Measurements from ENCODE around the gene ROCK1. TPM values are rescaled to one million over a fixed set of nuclear protein-coding genes. Genes with fewer than 3 reads are reported as not detected.
A peak's percentile ranks its signal among the peaks of the same experiment; 100 is the strongest.

Gene ROCK1
- total RNA-seq, 2 experiments from 2014 or later, result 45.6 to 49.4 TPM

GRCh38 chr18:20997371-20997770, 114.2 kb downstream of the ROCK1 start:
- Mint-ChIP-seq H3K36me3 (ENCODE audit: low read depth) (peaks cover 35% of the 10 kb centered on the region), H3K4me3 (no peak overlapping the region), H3K4me1 (ENCODE audit: low read depth) (peaks cover 19% of the 10 kb centered on the region), H3K9me3 (no peaks in the 10 kb centered on the region), H3K27ac (peak overlapping the region; percentile 51), H3K27me3 (no peaks in the 10 kb centered on the region)
- no peak for TF ChIP-seq CTCF (IDR thresholded peaks at IDR 0.05)
- DNase-seq, result no peak
- intact Hi-C loops (cut with micrococcal nuclease), result loop anchor here (10.0 kb wide), 1 partner anchor 107 kb away; no protein-coding TSS in a partner anchor
- ATAC-seq, result no peak
- CTCF ChIA-PET, result no interaction called here
- POLR2A ChIA-PET, result no interaction called here

GRCh38 chr18:20996418-20996817, 115.2 kb downstream of the ROCK1 start:
- Mint-ChIP-seq H3K27ac (no peak overlapping the region), H3K36me3 (ENCODE audit: low read depth) (peaks cover 34% of the 10 kb centered on the region), H3K27me3 (no peaks in the 10 kb centered on the region), H3K4me1 (ENCODE audit: low read depth) (peaks cover 19% of the 10 kb centered on the region), H3K9me3 (no peaks in the 10 kb centered on the region), H3K4me3 (no peak overlapping the region)
- DNase-seq (no peak), ATAC-seq (no peak)
- CTCF ChIA-PET, result no interaction called here
- POLR2A ChIA-PET, result no interaction called here
- intact Hi-C loops (cut with micrococcal nuclease), result loop anchor here (10.0 kb wide), 1 partner anchor 108 kb away; no protein-coding TSS in a partner anchor
- no peak for TF ChIP-seq CTCF (IDR thresholded peaks at IDR 0.05)

GRCh38 chr18:20988726-20989125, 122.9 kb downstream of the ROCK1 start:
- Mint-ChIP-seq H3K27ac (no peak overlapping the region), H3K4me3 (no peak overlapping the region), H3K27me3 (no peaks in the 10 kb centered on the region), H3K9me3 (no peaks in the 10 kb centered on the region), H3K36me3 (ENCODE audit: low read depth) (peaks cover 15% of the 10 kb centered on the region), H3K4me1 (ENCODE audit: low read depth) (no peaks in the 10 kb centered on the region)
- intact Hi-C loops (cut with micrococcal nuclease), result no loop called here
- no peak for ATAC-seq
- TF ChIP-seq CTCF (IDR thresholded peaks at IDR 0.05), result no peak
- ChIA-PET CTCF (interaction anchor here (0.8 to 1.4 kb wide), 4 partner anchors 14 to 191 kb away, joined by 3 to 6 read pairs (median 4); no protein-coding TSS in a partner anchor), POLR2A (no interaction called here)
- no peak for DNase-seq

GRCh38 chr18:20975077-20975476, 136.5 kb downstream of the ROCK1 start:
- DNase-seq (no peak), ATAC-seq (no peak)
- Mint-ChIP-seq H3K4me3 (no peak overlapping the region), H3K4me1 (ENCODE audit: low read depth) (no peaks in the 10 kb centered on the region), H3K9me3 (no peaks in the 10 kb centered on the region), H3K27me3 (no peaks in the 10 kb centered on the region), H3K27ac (no peak overlapping the region), H3K36me3 (ENCODE audit: low read depth) (peaks cover 33% of the 10 kb centered on the region)
- intact Hi-C loops (cut with micrococcal nuclease), result no loop called here
- ChIA-PET CTCF (interaction anchor here (2.0 kb wide), 1 partner anchor 13 kb away, joined by 6 read pairs; no protein-coding TSS in a partner anchor), POLR2A (no interaction called here)
- no peak for TF ChIP-seq CTCF (IDR thresholded peaks at IDR 0.05)

- Mint-ChIP-seq H3K27ac (no peak overlapping the region), H3K4me3 (no peak overlapping the region), H3K9me3 (no peaks in the 10 kb centered on the region), H3K27me3 (no peaks in the 10 kb centered on the region), H3K4me1 (ENCODE audit: low read depth) (no peaks in the 10 kb centered on the region), H3K36me3 (ENCODE audit: low read depth) (peaks cover 25% of the 10 kb centered on the region)
- no peak for DNase-seq
- POLR2A ChIA-PET, result no interaction called here
- CTCF ChIA-PET, result interaction anchor here (1.0 kb wide), 1 partner anchor 10 kb away, joined by 3 read pairs; no protein-coding TSS in a partner anchor
- TF ChIP-seq CTCF (IDR thresholded peaks at IDR 0.05), result peak; percentile 66
- intact Hi-C loops (cut with micrococcal nuclease), result no loop called here
- no peak for ATAC-seq
These were observed 139.7 kb downstream of the ROCK1 start for GRCh38 chr18:20971886-20972267.

All from activated CD8-positive, alpha-beta T cell treated with anti-CD3 and anti-CD28 coated beads for 36 hours (primary cell).